Measurements from ENCODE around the gene MYO16.

MYO16 gene

GRCh38 chr13:109123971-109124370 lies 494.6 kb downstream of the MYO16 start:
- DNase-seq (ENCODE audit: low read depth in 2 of 2): no peak

GRCh38 chr13:109126178-109126577 lies 496.8 kb downstream of the MYO16 start:
- DNase-seq (ENCODE audit: low read depth in 2 of 2): no peak

- no peak for DNase-seq (ENCODE audit: low read depth in 2 of 2)
Measured at GRCh38 chr13:109126891-109127641, 497.7 kb downstream of the MYO16 start.

- no peak for DNase-seq (ENCODE audit: low read depth in 2 of 2)
Measured at GRCh38 chr13:109128121-109128520, 498.7 kb downstream of the MYO16 start.

- DNase-seq (ENCODE audit: low read depth in 2 of 2): no peak
Measured at GRCh38 chr13:109130093-109130835, 500.9 kb downstream of the MYO16 start.

GRCh38 chr13:109131698-109132257 lies 502.4 kb downstream of the MYO16 start:
- no peak for DNase-seq (ENCODE audit: low read depth in 2 of 2)

GRCh38 chr13:109135018-109135417 lies 505.6 kb downstream of the MYO16 start:
- no peak for DNase-seq (ENCODE audit: low read depth in 2 of 2)

- no peak for DNase-seq (ENCODE audit: low read depth in 2 of 2)
Measured at GRCh38 chr13:109136873-109137272, 507.5 kb downstream of the MYO16 start.

GRCh38 chr13:109139346-109139745 lies 509.9 kb downstream of the MYO16 start:
- DNase-seq (ENCODE audit: low read depth in 2 of 2): no peak

- DNase-seq (ENCODE audit: low read depth in 2 of 2): no peak
Measured at GRCh38 chr13:109140054-109140453, 510.6 kb downstream of the MYO16 start.

GRCh38 chr13:109140479-109141349 lies 511.3 kb downstream of the MYO16 start:
- DNase-seq (ENCODE audit: low read depth in 2 of 2): no peak

- no peak for DNase-seq (ENCODE audit: low read depth in 2 of 2)
Measured at GRCh38 chr13:109141706-109142105, 512.3 kb downstream of the MYO16 start.

GRCh38 chr13:109144693-109145437 lies 515.5 kb downstream of the MYO16 start:
- DNase-seq (ENCODE audit: low read depth in 2 of 2): no peak

- no peak for DNase-seq (ENCODE audit: low read depth in 2 of 2)
Measured at GRCh38 chr13:109145631-109146030, 516.2 kb downstream of the MYO16 start.

- DNase-seq (ENCODE audit: low read depth in 2 of 2): no peak
Measured at GRCh38 chr13:109146393-109146792, 517.0 kb downstream of the MYO16 start.

GRCh38 chr13:109146912-109147647 lies 517.7 kb downstream of the MYO16 start:
- no peak for DNase-seq (ENCODE audit: low read depth in 2 of 2)

GRCh38 chr13:109148243-109148642 lies 518.8 kb downstream of the MYO16 start:
- DNase-seq (ENCODE audit: low read depth in 2 of 2): no peak

GRCh38 chr13:109150696-109151095 lies 521.3 kb downstream of the MYO16 start:
- DNase-seq (ENCODE audit: low read depth in 2 of 2): no peak

GRCh38 chr13:109151255-109151654 lies 521.8 kb downstream of the MYO16 start:
- DNase-seq (ENCODE audit: low read depth in 2 of 2): no peak

GRCh38 chr13:109151696-109152095 lies 522.3 kb downstream of the MYO16 start:
- no peak for DNase-seq (ENCODE audit: low read depth in 2 of 2)
